GM21825 (cell line): ENCODE data around the gene SH2D4B.

Source experiments
- ATAC-seq: cut with Tn5 transposase; IDR thresholded peaks from one replicate; pipeline ENCODE4 v1.9.1; 2021; ENCODE audit warnings: mild to moderate bottlenecking, moderate library complexity; ENCODE audit not compliant: unreplicated experiment

The SH2D4B gene

GRCh38 chr10:80503584-80504157 is 34.0 kb upstream of the SH2D4B start:
- ATAC-seq: no peak

- no peak for ATAC-seq
Observed at GRCh38 chr10:80504158-80504811, 33.4 kb upstream of the SH2D4B start.

GRCh38 chr10:80504897-80505465 is 32.7 kb upstream of the SH2D4B start:
- no peak for ATAC-seq

- ATAC-seq: no peak
Observed at GRCh38 chr10:80506189-80506575, 31.5 kb upstream of the SH2D4B start.

- ATAC-seq: no peak
Observed at GRCh38 chr10:80506836-80507487, 30.7 kb upstream of the SH2D4B start.

- no peak for ATAC-seq
Observed at GRCh38 chr10:80509108-80509402, 28.6 kb upstream of the SH2D4B start.

- ATAC-seq: no peak
Observed at GRCh38 chr10:80509403-80510161, 28.1 kb upstream of the SH2D4B start.

- ATAC-seq: no peak
Observed at GRCh38 chr10:80512031-80512526, 25.6 kb upstream of the SH2D4B start.

- ATAC-seq: no peak
Observed at GRCh38 chr10:80513106-80513505, 24.6 kb upstream of the SH2D4B start.

- no peak for ATAC-seq
Observed at GRCh38 chr10:80515511-80515910, 22.2 kb upstream of the SH2D4B start.

GRCh38 chr10:80515941-80516340 is 21.8 kb upstream of the SH2D4B start:
- no peak for ATAC-seq

GRCh38 chr10:80516506-80517075 is 21.1 kb upstream of the SH2D4B start:
- no peak for ATAC-seq

GRCh38 chr10:80517416-80518142 is 20.1 kb upstream of the SH2D4B start:
- no peak for ATAC-seq

GRCh38 chr10:80518143-80518806 is 19.4 kb upstream of the SH2D4B start:
- ATAC-seq: no peak

- ATAC-seq: no peak
Observed at GRCh38 chr10:80518807-80519360, 18.8 kb upstream of the SH2D4B start.

GRCh38 chr10:80519936-80520650 is 17.6 kb upstream of the SH2D4B start:
- no peak for ATAC-seq

GRCh38 chr10:80520661-80521470 is 16.8 kb upstream of the SH2D4B start:
- no peak for ATAC-seq

- no peak for ATAC-seq
Observed at GRCh38 chr10:80522756-80523363, 14.8 kb upstream of the SH2D4B start.
